Right renal cortex interstitium (tissue), 3 donors: ENCODE results near the gene EPHB6. TPM values are rescaled to one million over a fixed set of nuclear protein-coding genes. Genes with fewer than 3 reads are reported as not detected.

Experiments used
- DNase-seq, 3 donors: peaks; one replicate each; pipeline ENCODE4 v3.0.0-alpha.2; 2013; ENCODE audit warnings: low read depth in 3 of 3, low spot score in 2 of 3
- polyA plus RNA-seq, 3 donors: library from polyadenylated mRNA; unstranded; fragments of 120-200 nt; gene quantifications; one replicate each; pipeline ENCODE4 v1.2.1, GENCODE V29; 2013; ENCODE audit not compliant: insufficient read length in 3 of 3

EPHB6 gene
- polyA plus RNA-seq, 3 donors: 16.6 to 21.0 (median 19.1) TPM

GRCh38 chr7:142894112-142894984 is 39.5 kb downstream of the EPHB6 start:
- DNase-seq: no peak

GRCh38 chr7:142894985-142895593 is 40.2 kb downstream of the EPHB6 start:
- no peak for DNase-seq

- DNase-seq: no peak
Measured at GRCh38 chr7:142896151-142896550, 41.3 kb downstream of the EPHB6 start.

DNA sequence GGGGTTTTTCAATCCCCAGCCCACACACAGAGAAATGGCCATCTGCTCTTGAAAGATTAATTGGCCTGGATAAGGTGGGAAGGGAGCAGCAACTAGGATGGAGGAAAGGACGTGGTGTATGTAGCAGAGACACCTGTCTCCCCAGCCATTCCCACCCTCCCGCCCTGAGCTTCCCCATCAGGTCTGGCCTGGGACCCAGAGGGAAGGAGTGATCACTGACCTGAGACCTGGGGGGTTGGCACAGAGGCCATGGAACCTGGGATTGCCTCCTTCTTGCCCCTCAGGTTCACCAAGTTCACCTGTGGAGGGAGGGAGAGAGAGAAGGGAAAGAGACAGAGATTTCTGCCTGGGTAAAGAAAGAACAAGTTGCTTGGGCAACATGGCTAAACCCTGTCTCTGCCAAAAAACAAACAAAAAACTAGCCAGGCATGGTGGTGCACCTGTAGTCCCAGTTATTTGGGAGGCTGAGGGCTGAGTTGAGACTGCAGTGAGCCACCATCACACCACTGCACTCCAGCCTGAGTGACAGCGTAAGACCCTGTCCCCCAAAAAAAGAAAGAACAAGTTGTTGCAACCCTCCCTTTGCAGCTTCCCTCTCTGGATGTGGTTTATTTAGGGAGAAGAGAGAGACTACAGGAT is 42.0 kb downstream of the EPHB6 start:
- no peak for DNase-seq

GRCh38 chr7:142897691-142898090 is 42.8 kb downstream of the EPHB6 start:
- no peak for DNase-seq

DNA sequence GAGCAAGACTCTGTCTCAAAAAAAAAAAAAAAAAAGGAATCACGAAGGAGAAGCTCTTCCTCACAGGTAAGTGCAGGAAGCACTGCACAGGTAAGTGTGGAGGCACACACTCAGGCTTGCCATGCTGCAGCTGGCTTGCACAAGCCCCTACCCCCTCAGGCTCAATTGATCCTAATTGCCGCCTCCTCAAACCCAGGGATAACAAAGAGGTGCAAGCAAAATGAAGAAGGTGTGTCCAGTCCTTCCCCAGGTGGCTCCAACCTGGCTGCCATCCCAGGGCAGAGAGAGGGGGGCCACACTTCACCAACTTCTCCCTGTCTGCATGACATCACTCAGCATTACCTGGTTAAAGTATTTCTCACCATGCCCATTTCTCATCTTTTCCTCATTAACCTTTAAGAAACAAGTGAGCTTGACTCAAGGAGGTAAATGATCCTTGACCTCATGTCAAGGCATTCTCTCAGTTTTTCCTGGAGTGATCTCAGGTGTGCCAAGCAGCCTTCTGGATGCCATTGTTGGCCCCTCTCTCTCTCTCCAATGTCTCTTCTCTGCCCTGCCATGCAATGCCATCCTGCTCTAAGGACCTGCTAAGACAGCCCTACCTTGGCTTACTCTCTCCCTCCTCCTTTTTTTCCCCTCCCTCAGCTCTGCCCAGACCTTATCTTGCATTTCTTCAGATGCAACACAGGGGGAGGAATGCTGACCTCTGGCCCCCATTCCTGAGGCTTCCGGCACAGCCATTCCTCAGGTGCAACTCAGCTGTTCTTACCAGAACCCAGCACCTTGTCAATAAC is 43.7 kb downstream of the EPHB6 start:
- DNase-seq: no peak

DNA sequence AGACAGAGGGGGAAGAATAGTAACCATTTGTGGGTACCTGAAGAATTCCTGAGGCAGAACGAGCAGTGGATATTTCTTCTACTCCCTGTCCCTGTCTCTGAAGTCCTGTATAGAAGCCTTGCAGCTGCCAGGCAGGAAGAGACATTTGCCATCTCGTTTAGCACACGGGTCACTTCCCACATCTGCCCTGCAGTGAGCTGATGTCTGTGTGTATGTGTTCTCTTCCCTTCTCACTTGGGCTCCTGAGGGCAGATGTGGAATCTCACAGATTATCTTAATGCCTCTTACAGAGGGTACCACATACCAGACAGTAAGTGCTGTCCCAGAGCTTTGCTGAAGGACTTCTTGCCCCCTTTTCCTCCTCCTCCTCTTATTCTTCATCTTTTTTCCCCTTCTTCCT is 44.8 kb downstream of the EPHB6 start:
- no peak for DNase-seq

- no peak for DNase-seq
Measured at GRCh38 chr7:142901426-142902259, 46.8 kb downstream of the EPHB6 start.

DNA sequence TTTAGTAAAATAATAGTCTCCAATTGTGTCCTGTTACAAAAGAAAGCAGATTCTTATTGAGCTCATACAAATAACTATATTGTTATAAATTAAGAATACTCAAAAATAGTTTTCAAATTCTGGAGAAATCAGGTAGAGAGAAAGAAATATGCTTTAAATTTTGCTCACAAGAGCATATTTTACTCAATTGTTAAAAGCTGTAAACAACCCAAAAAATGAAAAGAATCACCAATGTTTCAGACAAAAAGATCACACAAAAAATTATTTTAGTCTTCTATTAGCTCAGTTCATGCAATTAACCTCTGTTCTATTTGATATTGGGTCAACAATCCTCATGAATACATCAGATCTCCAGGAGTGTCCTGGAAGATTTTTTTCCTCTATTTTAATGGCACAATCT is 49.3 kb downstream of the EPHB6 start:
- no peak for DNase-seq

GRCh38 chr7:142905759-142906158 is 50.9 kb downstream of the EPHB6 start:
- DNase-seq: no peak

- no peak for DNase-seq
Measured at GRCh38 chr7:142906643-142907042, 51.8 kb downstream of the EPHB6 start.

- no peak for DNase-seq
Measured at GRCh38 chr7:142908290-142908689, 53.4 kb downstream of the EPHB6 start.

DNA sequence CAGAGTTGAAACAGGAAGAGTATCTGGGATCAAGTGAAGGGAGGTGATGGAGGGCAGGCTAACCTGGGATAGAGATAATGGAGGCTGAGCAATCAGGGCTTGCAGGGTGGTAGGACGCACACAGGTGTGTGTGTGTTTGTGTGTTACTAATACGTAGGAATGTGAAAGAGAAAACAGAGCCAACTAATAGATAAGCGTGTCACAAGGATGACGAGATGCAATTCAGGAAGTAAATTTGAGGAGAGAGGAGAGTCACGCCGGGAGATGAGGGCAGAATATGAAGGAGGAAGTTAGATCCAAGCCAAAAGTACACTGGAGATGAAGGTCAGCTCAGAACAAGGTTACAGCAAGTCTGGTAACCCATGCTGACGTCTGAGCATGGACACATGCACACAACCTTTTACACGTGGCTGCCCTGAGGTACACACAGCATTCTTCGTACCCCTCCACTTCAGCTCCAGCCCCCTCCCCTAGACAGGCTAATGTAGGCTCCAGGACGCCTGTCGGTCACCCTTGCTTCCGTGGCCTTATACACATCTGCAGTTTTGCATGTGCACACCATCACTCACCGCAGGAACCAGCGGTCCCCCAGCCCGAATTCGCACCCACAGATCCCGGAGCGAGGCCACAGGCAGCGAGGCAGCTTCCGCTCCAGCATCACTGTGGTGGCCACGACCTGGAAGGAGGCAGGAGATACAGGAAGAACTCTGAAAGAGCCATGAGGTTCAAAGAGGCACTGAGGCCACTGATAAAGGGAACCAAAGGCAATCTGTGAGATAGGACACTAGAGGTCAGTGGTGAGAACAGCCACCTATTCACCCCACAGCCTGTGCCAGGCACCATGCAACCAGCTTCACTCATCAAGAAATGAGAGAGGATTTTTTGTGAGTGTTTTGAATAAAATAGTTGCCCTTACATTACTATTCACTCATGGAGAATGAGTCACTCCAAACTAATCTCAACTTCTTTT is 54.3 kb downstream of the EPHB6 start:
- no peak for DNase-seq

DNA sequence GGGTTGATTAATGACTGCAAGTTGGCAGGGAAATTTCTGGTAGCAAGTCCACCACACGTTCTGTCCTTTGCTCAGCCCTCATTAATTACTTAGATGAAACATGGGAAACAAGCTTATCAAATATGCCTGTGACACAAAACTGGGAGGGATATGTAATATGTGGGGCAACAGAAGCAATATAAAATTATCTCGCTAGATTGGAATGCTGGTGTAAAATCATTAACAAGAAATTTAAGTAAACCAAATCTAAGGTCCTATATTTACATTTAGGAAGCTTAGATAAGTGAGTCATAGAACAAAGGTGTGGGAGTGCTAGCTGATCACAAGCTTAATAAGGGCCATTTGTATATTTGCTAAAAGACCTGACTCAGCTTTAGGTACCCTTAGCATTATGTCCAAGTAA is 55.2 kb downstream of the EPHB6 start:
- no peak for DNase-seq

- DNase-seq: no peak
Measured at GRCh38 chr7:142910481-142910880, 55.6 kb downstream of the EPHB6 start.

- no peak for DNase-seq
Measured at GRCh38 chr7:142913051-142913450, 58.2 kb downstream of the EPHB6 start.

GRCh38 chr7:142913566-142913965 is 58.7 kb downstream of the EPHB6 start:
- DNase-seq: no peak

- DNase-seq: no peak
Measured at GRCh38 chr7:142914121-142914520, 59.2 kb downstream of the EPHB6 start.

GRCh38 chr7:142915315-142915714 is 60.4 kb downstream of the EPHB6 start:
- DNase-seq: no peak
